ENCODE measurements around the gene MINDY2.

The MINDY2 gene

GRCh38 chr15:58742022-58742813, 28.9 kb upstream of the MINDY2 start:
- Histone ChIP-seq H3K9ac (ENCODE audit: low read length) (no peak overlapping the region), H3K4me3 (ENCODE audit: low read length) (no peak overlapping the region), H3K36me3 (ENCODE audit: control insufficient read depth, insufficient read depth, low read length) (no peaks in the 10 kb centered on the region), H3K27me3 (ENCODE audit: control insufficient read depth, insufficient read depth, low read length) (no peaks in the 10 kb centered on the region), H3K4me1 (ENCODE audit: control insufficient read depth, insufficient read depth, low read length) (peaks cover 2% of the 10 kb centered on the region), H3K27ac (ENCODE audit: low read depth, low read length) (no peak overlapping the region)

GRCh38 chr15:58742819-58743502, 28.1 kb upstream of the MINDY2 start:
- H3K36me3 ChIP-seq (ENCODE audit: control insufficient read depth, insufficient read depth, low read length): no peaks in the 10 kb centered on the region
- no peak overlapping the region for H3K4me3 ChIP-seq (ENCODE audit: low read length)
- H3K4me1 ChIP-seq (ENCODE audit: control insufficient read depth, insufficient read depth, low read length): peaks cover 2% of the 10 kb centered on the region
- H3K27ac ChIP-seq (ENCODE audit: low read depth, low read length): no peak overlapping the region
- H3K9ac ChIP-seq (ENCODE audit: low read length): no peak overlapping the region
- H3K27me3 ChIP-seq (ENCODE audit: control insufficient read depth, insufficient read depth, low read length): no peaks in the 10 kb centered on the region

- Histone ChIP-seq H3K27ac (ENCODE audit: low read depth, low read length) (no peak overlapping the region), H3K4me1 (ENCODE audit: control insufficient read depth, insufficient read depth, low read length) (peaks cover 2% of the 10 kb centered on the region), H3K27me3 (ENCODE audit: control insufficient read depth, insufficient read depth, low read length) (no peaks in the 10 kb centered on the region), H3K4me3 (ENCODE audit: low read length) (no peak overlapping the region), H3K9ac (ENCODE audit: low read length) (no peak overlapping the region), H3K36me3 (ENCODE audit: control insufficient read depth, insufficient read depth, low read length) (no peaks in the 10 kb centered on the region)
Measured at GRCh38 chr15:58746174-58746573, 24.9 kb upstream of the MINDY2 start.

GRCh38 chr15:58748040-58748851, 22.9 kb upstream of the MINDY2 start:
- H3K27me3 ChIP-seq (ENCODE audit: control insufficient read depth, insufficient read depth, low read length): no peaks in the 10 kb centered on the region
- peak overlapping the region; percentile 89 for H3K9ac ChIP-seq (ENCODE audit: low read length)
- H3K36me3 ChIP-seq (ENCODE audit: control insufficient read depth, insufficient read depth, low read length): no peaks in the 10 kb centered on the region
- H3K4me3 ChIP-seq (ENCODE audit: low read length): peak overlapping the region; percentile 96
- no peaks in the 10 kb centered on the region for H3K4me1 ChIP-seq (ENCODE audit: control insufficient read depth, insufficient read depth, low read length)
- H3K27ac ChIP-seq (ENCODE audit: low read depth, low read length): peak overlapping the region; percentile 94

- no peaks in the 10 kb centered on the region for H3K4me1 ChIP-seq (ENCODE audit: control insufficient read depth, insufficient read depth, low read length)
- no peaks in the 10 kb centered on the region for H3K27me3 ChIP-seq (ENCODE audit: control insufficient read depth, insufficient read depth, low read length)
- no peaks in the 10 kb centered on the region for H3K36me3 ChIP-seq (ENCODE audit: control insufficient read depth, insufficient read depth, low read length)
- peak overlapping the region; percentile 94 for H3K27ac ChIP-seq (ENCODE audit: low read depth, low read length)
- H3K4me3 ChIP-seq (ENCODE audit: low read length): peak overlapping the region; percentile 96
- peak overlapping the region; percentile 89 for H3K9ac ChIP-seq (ENCODE audit: low read length)
Measured at GRCh38 chr15:58748852-58749531, 22.1 kb upstream of the MINDY2 start.

- Histone ChIP-seq H3K9ac (ENCODE audit: low read length) (peak within 1 kb of the TSS; percentile 89), H3K4me3 (ENCODE audit: low read length) (peak within 1 kb of the TSS; percentile 96), H3K27ac (ENCODE audit: low read depth, low read length) (peak within 1 kb of the TSS; percentile 94), H3K36me3 (ENCODE audit: control insufficient read depth, insufficient read depth, low read length) (no peaks in the 10 kb centered on the region), H3K27me3 (ENCODE audit: control insufficient read depth, insufficient read depth, low read length) (no peaks in the 10 kb centered on the region), H3K4me1 (ENCODE audit: control insufficient read depth, insufficient read depth, low read length) (no peaks in the 10 kb centered on the region)
Measured at GRCh38 chr15:58749532-58750337, 21.4 kb upstream of the MINDY2 start, which contains the start of gene ADAM10. ADAM10 (minus strand) TSS chr15:58749707; CDS start chr15:58749534, 173 bp downstream.

- no peak overlapping the region for H3K9ac ChIP-seq (ENCODE audit: low read length)
- no peak overlapping the region for H3K27ac ChIP-seq (ENCODE audit: low read depth, low read length)
- no peaks in the 10 kb centered on the region for H3K36me3 ChIP-seq (ENCODE audit: control insufficient read depth, insufficient read depth, low read length)
- H3K4me1 ChIP-seq (ENCODE audit: control insufficient read depth, insufficient read depth, low read length): no peaks in the 10 kb centered on the region
- H3K4me3 ChIP-seq (ENCODE audit: low read length): no peak overlapping the region
- H3K27me3 ChIP-seq (ENCODE audit: control insufficient read depth, insufficient read depth, low read length): no peaks in the 10 kb centered on the region
Measured at GRCh38 chr15:58752716-58753115, 18.4 kb upstream of the MINDY2 start.

- Histone ChIP-seq H3K36me3 (ENCODE audit: control insufficient read depth, insufficient read depth, low read length) (no peaks in the 10 kb centered on the region), H3K27me3 (ENCODE audit: control insufficient read depth, insufficient read depth, low read length) (no peaks in the 10 kb centered on the region), H3K4me3 (ENCODE audit: low read length) (no peak overlapping the region), H3K4me1 (ENCODE audit: control insufficient read depth, insufficient read depth, low read length) (no peaks in the 10 kb centered on the region), H3K9ac (ENCODE audit: low read length) (no peak overlapping the region), H3K27ac (ENCODE audit: low read depth, low read length) (no peak overlapping the region)
Measured at GRCh38 chr15:58755350-58755749, 15.8 kb upstream of the MINDY2 start.

- H3K9ac ChIP-seq (ENCODE audit: low read length): no peak overlapping the region
- no peaks in the 10 kb centered on the region for H3K36me3 ChIP-seq (ENCODE audit: control insufficient read depth, insufficient read depth, low read length)
- no peaks in the 10 kb centered on the region for H3K4me1 ChIP-seq (ENCODE audit: control insufficient read depth, insufficient read depth, low read length)
- no peak overlapping the region for H3K4me3 ChIP-seq (ENCODE audit: low read length)
- H3K27me3 ChIP-seq (ENCODE audit: control insufficient read depth, insufficient read depth, low read length): no peaks in the 10 kb centered on the region
- H3K27ac ChIP-seq (ENCODE audit: low read depth, low read length): no peak overlapping the region
Measured at GRCh38 chr15:58755956-58756355, 15.1 kb upstream of the MINDY2 start.

- no peak overlapping the region for H3K4me3 ChIP-seq (ENCODE audit: low read length)
- H3K9ac ChIP-seq (ENCODE audit: low read length): no peak overlapping the region
- no peaks in the 10 kb centered on the region for H3K36me3 ChIP-seq (ENCODE audit: control insufficient read depth, insufficient read depth, low read length)
- no peaks in the 10 kb centered on the region for H3K4me1 ChIP-seq (ENCODE audit: control insufficient read depth, insufficient read depth, low read length)
- H3K27me3 ChIP-seq (ENCODE audit: control insufficient read depth, insufficient read depth, low read length): no peaks in the 10 kb centered on the region
- no peak overlapping the region for H3K27ac ChIP-seq (ENCODE audit: low read depth, low read length)
Measured at GRCh38 chr15:58758141-58758540, 13.0 kb upstream of the MINDY2 start.

- Histone ChIP-seq H3K36me3 (ENCODE audit: control insufficient read depth, insufficient read depth, low read length) (no peaks in the 10 kb centered on the region), H3K4me3 (ENCODE audit: low read length) (no peak overlapping the region), H3K27me3 (ENCODE audit: control insufficient read depth, insufficient read depth, low read length) (no peaks in the 10 kb centered on the region), H3K4me1 (ENCODE audit: control insufficient read depth, insufficient read depth, low read length) (no peaks in the 10 kb centered on the region), H3K9ac (ENCODE audit: low read length) (no peak overlapping the region), H3K27ac (ENCODE audit: low read depth, low read length) (no peak overlapping the region)
Measured at GRCh38 chr15:58760385-58761009, 10.6 kb upstream of the MINDY2 start.
